ENCODE measurements around the gene FCSK. TPM values are rescaled to one million over a fixed set of nuclear protein-coding genes. Genes with fewer than 3 reads are reported as not detected.

Gene FCSK
- total RNA-seq, 1 experiment from 2014 or later = 6.4 TPM

GRCh38 chr16:70453892-70454221 lies 538 bp upstream of the FCSK start:
- H2AFZ ChIP-seq (ENCODE audit: low read length) = peak overlapping the region; percentile 98
- H3K9me2 ChIP-seq (replicated peaks; ENCODE audit: insufficient read depth, low read length) = no peaks in the 10 kb centered on the region
- H4K20me1 ChIP-seq (ENCODE audit: insufficient read depth, low read depth, low read length) = no peaks in the 10 kb centered on the region
- H3K36me3 ChIP-seq (ENCODE audit: insufficient read depth, low read length) = no peaks in the 10 kb centered on the region
- peaks cover 19% of the 10 kb centered on the region for H3K4me1 ChIP-seq (ENCODE audit: low read length)
- no peak for DNase-seq
- peak overlapping the region; percentile 93 for H3K9ac ChIP-seq (ENCODE audit: low read length)
- peak overlapping the region; percentile 73 for H3K4me2 ChIP-seq (ENCODE audit: low read depth, low read length, poor library complexity, severe bottlenecking)
- H3K79me2 ChIP-seq (ENCODE audit: low read length) = peaks cover 15% of the 10 kb centered on the region
- peak overlapping the region; percentile 82 for H3K4me3 ChIP-seq (ENCODE audit: low read length)
- H3K9me3 ChIP-seq (ENCODE audit: low read length) = no peaks in the 10 kb centered on the region
- H3K27me3 ChIP-seq (ENCODE audit: low read length) = no peaks in the 10 kb centered on the region
- peak overlapping the region; percentile 78; the same call in 1 of the 2 replicates for H3K27ac ChIP-seq (ENCODE audit: low read length)

GRCh38 chr16:70455910-70456309 lies 1.5 kb downstream of the FCSK start:
- Histone ChIP-seq H3K4me2 (ENCODE audit: low read depth, low read length, poor library complexity, severe bottlenecking) (peak overlapping the region; percentile 73), H4K20me1 (ENCODE audit: insufficient read depth, low read depth, low read length) (no peaks in the 10 kb centered on the region), H3K4me3 (ENCODE audit: low read length) (no peak overlapping the region; the same call in 1 of the 2 replicates), H3K4me1 (ENCODE audit: low read length) (peaks cover 19% of the 10 kb centered on the region), H3K9ac (ENCODE audit: low read length) (no peak overlapping the region), H3K9me2 (replicated peaks; ENCODE audit: insufficient read depth, low read length) (no peaks in the 10 kb centered on the region), H3K9me3 (ENCODE audit: low read length) (no peaks in the 10 kb centered on the region), H2AFZ (ENCODE audit: low read length) (no peak overlapping the region), H3K27ac (ENCODE audit: low read length) (no peak overlapping the region), H3K36me3 (ENCODE audit: insufficient read depth, low read length) (no peaks in the 10 kb centered on the region), H3K27me3 (ENCODE audit: low read length) (no peaks in the 10 kb centered on the region), H3K79me2 (ENCODE audit: low read length) (peaks cover 15% of the 10 kb centered on the region)
- no peak for DNase-seq

GRCh38 chr16:70457446-70458166 lies 3.2 kb downstream of the FCSK start:
- H3K9me3 ChIP-seq (ENCODE audit: low read length) = no peaks in the 10 kb centered on the region
- H2AFZ ChIP-seq (ENCODE audit: low read length) = no peak overlapping the region
- no peaks in the 10 kb centered on the region for H3K36me3 ChIP-seq (ENCODE audit: insufficient read depth, low read length)
- H3K79me2 ChIP-seq (ENCODE audit: low read length) = peaks cover 15% of the 10 kb centered on the region
- no peaks in the 10 kb centered on the region for H3K9me2 ChIP-seq (replicated peaks; ENCODE audit: insufficient read depth, low read length)
- no peak overlapping the region for H3K4me3 ChIP-seq (ENCODE audit: low read length)
- H3K27ac ChIP-seq (ENCODE audit: low read length) = no peak overlapping the region
- no peaks in the 10 kb centered on the region for H4K20me1 ChIP-seq (ENCODE audit: insufficient read depth, low read depth, low read length)
- no peak overlapping the region for H3K9ac ChIP-seq (ENCODE audit: low read length)
- no peak for DNase-seq
- H3K4me2 ChIP-seq (ENCODE audit: low read depth, low read length, poor library complexity, severe bottlenecking) = no peak overlapping the region
- peaks cover 19% of the 10 kb centered on the region for H3K4me1 ChIP-seq (ENCODE audit: low read length)
- H3K27me3 ChIP-seq (ENCODE audit: low read length) = no peaks in the 10 kb centered on the region

GRCh38 chr16:70460737-70461261 lies 6.4 kb downstream of the FCSK start:
- no peaks in the 10 kb centered on the region for H3K27me3 ChIP-seq (ENCODE audit: low read length)
- no peak for DNase-seq
- H3K9me3 ChIP-seq (ENCODE audit: low read length) = no peaks in the 10 kb centered on the region
- no peak overlapping the region for H3K4me2 ChIP-seq (ENCODE audit: low read depth, low read length, poor library complexity, severe bottlenecking)
- H2AFZ ChIP-seq (ENCODE audit: low read length) = no peak overlapping the region
- no peak overlapping the region for H3K27ac ChIP-seq (ENCODE audit: low read length)
- H3K4me1 ChIP-seq (ENCODE audit: low read length) = peaks cover 23% of the 10 kb centered on the region
- H4K20me1 ChIP-seq (ENCODE audit: insufficient read depth, low read depth, low read length) = no peaks in the 10 kb centered on the region
- no peaks in the 10 kb centered on the region for H3K36me3 ChIP-seq (ENCODE audit: insufficient read depth, low read length)
- H3K4me3 ChIP-seq (ENCODE audit: low read length) = no peak overlapping the region
- H3K9ac ChIP-seq (ENCODE audit: low read length) = no peak overlapping the region
- no peaks in the 10 kb centered on the region for H3K9me2 ChIP-seq (replicated peaks; ENCODE audit: insufficient read depth, low read length)
- H3K79me2 ChIP-seq (ENCODE audit: low read length) = peaks cover 7% of the 10 kb centered on the region; the same call in 1 of the 2 replicates

GRCh38 chr16:70463235-70463634 lies 8.8 kb downstream of the FCSK start:
- no peak overlapping the region for H3K4me3 ChIP-seq (ENCODE audit: low read length)
- H3K9me3 ChIP-seq (ENCODE audit: low read length) = no peaks in the 10 kb centered on the region
- no peaks in the 10 kb centered on the region for H3K79me2 ChIP-seq (ENCODE audit: low read length)
- no peak overlapping the region for H3K9ac ChIP-seq (ENCODE audit: low read length)
- no peak overlapping the region for H3K4me2 ChIP-seq (ENCODE audit: low read depth, low read length, poor library complexity, severe bottlenecking)
- no peaks in the 10 kb centered on the region for H4K20me1 ChIP-seq (ENCODE audit: insufficient read depth, low read depth, low read length)
- no peak overlapping the region for H2AFZ ChIP-seq (ENCODE audit: low read length)
- peaks cover 18% of the 10 kb centered on the region for H3K4me1 ChIP-seq (ENCODE audit: low read length)
- no peaks in the 10 kb centered on the region for H3K9me2 ChIP-seq (replicated peaks; ENCODE audit: insufficient read depth, low read length)
- H3K27me3 ChIP-seq (ENCODE audit: low read length) = no peaks in the 10 kb centered on the region
- no peaks in the 10 kb centered on the region for H3K36me3 ChIP-seq (ENCODE audit: insufficient read depth, low read length)
- no peak overlapping the region for H3K27ac ChIP-seq (ENCODE audit: low read length)
- no peak for DNase-seq

- no peaks in the 10 kb centered on the region for H3K36me3 ChIP-seq (ENCODE audit: insufficient read depth, low read length)
Measured at GRCh38 chr16:70465999-70466804, 11.8 kb downstream of the FCSK start.

GRCh38 chr16:70466805-70467076 lies 12.3 kb downstream of the FCSK start:
- Histone ChIP-seq H3K36me3 (ENCODE audit: insufficient read depth, low read length) (no peaks in the 10 kb centered on the region), H3K9ac (ENCODE audit: low read length) (no peak overlapping the region), H3K27me3 (ENCODE audit: low read length) (no peaks in the 10 kb centered on the region), H2AFZ (ENCODE audit: low read length) (no peak overlapping the region), H3K9me2 (replicated peaks; ENCODE audit: insufficient read depth, low read length) (no peaks in the 10 kb centered on the region), H3K9me3 (ENCODE audit: low read length) (no peaks in the 10 kb centered on the region), H3K79me2 (ENCODE audit: low read length) (no peaks in the 10 kb centered on the region), H3K4me3 (ENCODE audit: low read length) (no peak overlapping the region), H3K4me2 (ENCODE audit: low read depth, low read length, poor library complexity, severe bottlenecking) (no peak overlapping the region), H4K20me1 (ENCODE audit: insufficient read depth, low read depth, low read length) (no peaks in the 10 kb centered on the region), H3K27ac (ENCODE audit: low read length) (no peak overlapping the region), H3K4me1 (ENCODE audit: low read length) (peaks cover 18% of the 10 kb centered on the region)
- DNase-seq = no peak

More at GRCh38 chr16:70465999-70466804, 11.8 kb downstream of the FCSK start:
- no peak overlapping the region for H3K4me2 ChIP-seq (ENCODE audit: low read depth, low read length, poor library complexity, severe bottlenecking)
- no peaks in the 10 kb centered on the region for H3K27me3 ChIP-seq (ENCODE audit: low read length)
- H3K9me2 ChIP-seq (replicated peaks; ENCODE audit: insufficient read depth, low read length) = no peaks in the 10 kb centered on the region
- H3K4me3 ChIP-seq (ENCODE audit: low read length) = no peak overlapping the region
- no peak for DNase-seq
- H4K20me1 ChIP-seq (ENCODE audit: insufficient read depth, low read depth, low read length) = no peaks in the 10 kb centered on the region
- H3K9me3 ChIP-seq (ENCODE audit: low read length) = no peaks in the 10 kb centered on the region
- no peak overlapping the region for H3K27ac ChIP-seq (ENCODE audit: low read length)
- H3K4me1 ChIP-seq (ENCODE audit: low read length) = peaks cover 18% of the 10 kb centered on the region
- H3K79me2 ChIP-seq (ENCODE audit: low read length) = no peaks in the 10 kb centered on the region
- H2AFZ ChIP-seq (ENCODE audit: low read length) = no peak overlapping the region
- no peak overlapping the region for H3K9ac ChIP-seq (ENCODE audit: low read length)

GRCh38 chr16:70467113-70467512 lies 12.7 kb downstream of the FCSK start:
- no peak overlapping the region for H3K27ac ChIP-seq (ENCODE audit: low read length)
- H3K4me3 ChIP-seq (ENCODE audit: low read length) = no peak overlapping the region
- H3K79me2 ChIP-seq (ENCODE audit: low read length) = no peaks in the 10 kb centered on the region
- H3K4me1 ChIP-seq (ENCODE audit: low read length) = peaks cover 18% of the 10 kb centered on the region
- no peak for DNase-seq
- H3K4me2 ChIP-seq (ENCODE audit: low read depth, low read length, poor library complexity, severe bottlenecking) = no peak overlapping the region
- H3K9ac ChIP-seq (ENCODE audit: low read length) = no peak overlapping the region
- no peaks in the 10 kb centered on the region for H4K20me1 ChIP-seq (ENCODE audit: insufficient read depth, low read depth, low read length)
- H2AFZ ChIP-seq (ENCODE audit: low read length) = no peak overlapping the region
- no peaks in the 10 kb centered on the region for H3K36me3 ChIP-seq (ENCODE audit: insufficient read depth, low read length)
- H3K9me3 ChIP-seq (ENCODE audit: low read length) = no peaks in the 10 kb centered on the region
- H3K9me2 ChIP-seq (replicated peaks; ENCODE audit: insufficient read depth, low read length) = no peaks in the 10 kb centered on the region
- no peaks in the 10 kb centered on the region for H3K27me3 ChIP-seq (ENCODE audit: low read length)

Measured in Karpas-422 (cell line).